HCT116 (cell line): ENCODE results near the gene UCKL1. TPM values are rescaled to one million over a fixed set of nuclear protein-coding genes. Genes with fewer than 3 reads are reported as not detected.

ENCODE experiments used
- ATAC-seq: fragments of 200-7000 bp; cut with Tn5 transposase; 2 replicates; pipeline ENCODE4 v1.9.1; 2020; ENCODE audit warnings: mild to moderate bottlenecking, moderate library complexity
- BruUV-seq: library from RNA; stranded (reverse); fragments of 400-500 nt; replicated peaks from 2 replicates; lab custom pipeline; 2021; lab: Mats Ljungman, UMichigan
- CTCF ChIA-PET: fragments of 300-600 bp; sonication (Branson Sonifier 250); formaldehyde crosslinking; loops from one replicate; lab custom pipeline; 2021; ENCODE audit warnings: antibody characterized with exemption; lab: Charles Lee
- POLR2A ChIA-PET: fragments of 300-600, 350-600 bp; sonication (Branson Sonifier 250); formaldehyde crosslinking; loops from one replicate; lab custom pipeline; 2021; ENCODE audit warnings: antibody characterized with exemption; lab: Charles Lee
- RAD21 ChIA-PET, 2 experiments: fragments of 300-600 bp; sonication (Branson Sonifier 250); formaldehyde crosslinking; loops; one replicate each; lab custom pipeline; 2023; ENCODE audit warnings: low total read pairs in 2 of 2; ENCODE audit not compliant: uncharacterized antibody in 2 of 2, unreplicated experiment in 2 of 2, low non-redundant PET in 1 of 2; lab: Charles Lee
- DNase-seq: peaks from one replicate; pipeline ENCODE4 v3.0.0-alpha.2; 2010; ENCODE audit warnings: low read depth, low spot score
- H2AFZ ChIP-seq: fragments of 200-600 bp; shearing (Covaris generic), sonication (generic); 2 replicates; pipeline ENCODE4 v1.6.1; 2017; ENCODE audit warnings: low read depth, mixed run types, mixed read lengths, antibody characterized with exemption, low read length; ENCODE audit not compliant: poor library complexity, severe bottlenecking
- H3K27ac ChIP-seq: 2 replicates; pipeline ENCODE4 v1.5.1; 2012; ENCODE audit warnings: low read depth, low read length
- H3K27me3 ChIP-seq: fragments of 200-600 bp; sonication (generic); 2 replicates; pipeline ENCODE4 v1.6.1; 2016; ENCODE audit warnings: mixed run types, low read length, mixed read lengths; ENCODE audit not compliant: insufficient read depth
- H3K36me3 ChIP-seq, 2 experiments: fragments of 200-500 bp in 1 of 2; fragments of 200-600 bp in 1 of 2; sonication (Bioruptor generic) in 1 of 2; sonication (generic) in 1 of 2; 2 replicates each; pipeline versions ENCODE4 v1.5.1 to v1.6.1; 2014 to 2016; ENCODE audit warnings: low read length in 2 of 2, inconsistent platforms in 1 of 2, mixed read lengths in 1 of 2, mixed run types in 1 of 2; ENCODE audit not compliant: insufficient read depth in 2 of 2, control insufficient read depth in 1 of 2
- H3K4me1 ChIP-seq, 2 experiments: fragments of 200-600 bp in 1 of 2; sonication (generic) in 1 of 2; 2 replicates each; pipeline versions ENCODE4 v1.5.1 to v1.6.1; 2012 to 2017; ENCODE audit warnings: low read length in 2 of 2, inconsistent platforms in 1 of 2, mild to moderate bottlenecking in 1 of 2, mixed read lengths in 1 of 2, mixed run types in 1 of 2, moderate library complexity in 1 of 2; ENCODE audit not compliant: insufficient read depth in 2 of 2, control insufficient read depth in 1 of 2
- H3K4me2 ChIP-seq: fragments of 200-600 bp; sonication (generic); 2 replicates; pipeline ENCODE4 v1.6.1; 2017; ENCODE audit warnings: mixed run types, low read length, mixed read lengths
- H3K4me3 ChIP-seq, 2 experiments: fragments of 200-600 bp in 1 of 2; sonication (generic) in 1 of 2; replicated peaks in 1 of 2; 2 replicates each; pipeline ENCODE4 v1.5.1; 2011 to 2016; ENCODE audit warnings: low read length in 2 of 2, control low read depth in 1 of 2, low read depth in 1 of 2, mild to moderate bottlenecking in 1 of 2, mixed read lengths in 1 of 2, mixed run types in 1 of 2
- H3K79me2 ChIP-seq: fragments of 200-600 bp; sonication (generic); 2 replicates; pipeline ENCODE4 v1.6.1; 2017; ENCODE audit warnings: mild to moderate bottlenecking, mixed run types, low read length, moderate library complexity, mixed read lengths; ENCODE audit not compliant: insufficient read depth
- H3K9ac ChIP-seq: fragments of 200-600 bp; sonication (generic); 2 replicates; pipeline ENCODE4 v1.6.1; 2016; ENCODE audit warnings: low read length, mixed read lengths
- H3K9me2 ChIP-seq: fragments of 200-600 bp; sonication (generic), shearing (Covaris generic); 2 replicates; pipeline ENCODE4 v1.6.1; 2017; ENCODE audit warnings: mixed run types, mild to moderate bottlenecking, moderate library complexity; ENCODE audit not compliant: insufficient read depth
- H3K9me3 ChIP-seq, 2 experiments: fragments of 200-500 bp in 1 of 2; fragments of 200-600 bp in 1 of 2; sonication (Bioruptor generic) in 1 of 2; sonication (generic) in 1 of 2; 2 replicates each; pipeline ENCODE4 v1.6.1; 2014 to 2017; ENCODE audit warnings: low read length in 2 of 2, mixed read lengths in 2 of 2, inconsistent platforms in 1 of 2, low read depth in 1 of 2, mild to moderate bottlenecking in 1 of 2, mixed run types in 1 of 2, moderate library complexity in 1 of 2; ENCODE audit not compliant: control insufficient read depth in 1 of 2, insufficient read depth in 1 of 2
- H4K20me1 ChIP-seq: fragments of 200-600 bp; sonication (generic), shearing (Covaris generic); 2 replicates; pipeline ENCODE4 v1.6.1; 2017; ENCODE audit warnings: mixed run types, mild to moderate bottlenecking, moderate library complexity; ENCODE audit not compliant: insufficient read depth
- ATF3 ChIP-seq: IDR thresholded peaks from 2 replicates; pipeline ENCODE4 v1.6.1; 2012
- CTCF ChIP-seq, 3 experiments: fragments of 200-600 bp in 1 of 3; sonication (generic) in 1 of 3; IDR thresholded peaks in 2 of 3; conservative IDR thresholded peaks in 1 of 3; 2 replicates each; pipeline ENCODE4 v1.5.1; 2012 to 2017; ENCODE audit warnings: low read depth in 2 of 3, low read length in 2 of 3, antibody characterized with exemption in 1 of 3, borderline replicate concordance in 1 of 3, control low read depth in 1 of 3, mild to moderate bottlenecking in 1 of 3, mixed read lengths in 1 of 3, mixed run types in 1 of 3, moderate library complexity in 1 of 3; ENCODE audit not compliant: insufficient read depth in 1 of 3
- EZH2 ChIP-seq: fragments of 200-600 bp; sonication (generic); IDR thresholded peaks from 2 replicates; pipeline ENCODE4 v1.6.1; 2017; ENCODE audit warnings: antibody characterized with exemption, mixed run types
- POLR2AphosphoS5 ChIP-seq: IDR thresholded peaks from 2 replicates; pipeline ENCODE4 v1.6.1; 2011; ENCODE audit warnings: mild to moderate bottlenecking, low read depth, low read length, moderate library complexity
- SIN3A ChIP-seq: IDR thresholded peaks from 2 replicates; pipeline ENCODE4 v1.6.1; 2012; ENCODE audit warnings: low read depth
- YY1 ChIP-seq: IDR thresholded peaks from 2 replicates; pipeline ENCODE4 v1.6.1; 2011; ENCODE audit warnings: low read length, low read depth, moderate library complexity, mild to moderate bottlenecking; ENCODE audit not compliant: insufficient replicate concordance; ENCODE audit errors: extremely low read depth
- intact Hi-C: fragments of 100-400 bp; cut with micrococcal nuclease; formaldehyde crosslinking; loops from 2 replicates; pipeline ENCODE4 v1.10.0; 2022
- total RNA-seq: library from RNA; stranded (reverse); gene quantifications from one replicate; pipeline ENCODE4 v1.2.1, GENCODE V29; 2021; ENCODE audit not compliant: unreplicated experiment

Gene UCKL1
- total RNA-seq, 1 experiment from 2014 or later = 54.2 TPM

GRCh38 chr20:63973636-63974401, 17.6 kb upstream of the UCKL1 start:
- H3K36me3 ChIP-seq = no peaks in the 10 kb centered on the region
- POLR2A ChIA-PET = interaction anchor here (0.6 to 1.1 kb wide), 5 partner anchors 35 to 435 kb away, joined by 3 to 4 read pairs (median 3); partner anchors contain the start of gene TPD52L2
- H3K27ac ChIP-seq = peak overlapping the region; percentile 31; the same call in 1 of the 2 replicates

More at GRCh38 chr20:63973636-63974401, 17.6 kb upstream of the UCKL1 start:
- CTCF ChIA-PET = interaction anchor here (0.6 to 2.1 kb wide), 13 partner anchors 16 to 751 kb away, joined by 3 to 30 read pairs (median 5); partner anchors contain the start of genes ARFRP1, PPDPF, PTK6 and TPD52L2
- Histone ChIP-seq H3K4me3 (peak overlapping the region; percentile 43 to 55), H2AFZ (no peak overlapping the region), H3K9me2 (no peaks in the 10 kb centered on the region), H3K79me2 (no peaks in the 10 kb centered on the region), H3K4me2 (peak overlapping the region; percentile 94), H4K20me1 (no peaks in the 10 kb centered on the region), H3K9ac (peak overlapping the region; percentile 62), H3K27me3 (no peaks in the 10 kb centered on the region), H3K4me1 (peaks cover 20 to 48% of the 10 kb centered on the region in 2 experiments), H3K9me3 (no peaks in the 10 kb centered on the region)
- DNase-seq (peak; percentile 62), ATAC-seq (peak; percentile 85)
- RAD21 ChIA-PET = interaction anchor here (0.6 to 1.2 kb wide), 5 partner anchors 18 to 478 kb away, joined by 3 to 4 read pairs (median 3); partner anchors contain the start of gene UCKL1 (in 1 of the 2)
- TF ChIP-seq CTCF (IDR thresholded peaks at IDR 0.05 in 2 of 3, conservative IDR thresholded peaks at IDR 0.05 in 1 of 3; ENCODE audit: borderline replicate concordance in 1 of 3, insufficient read depth in 1 of 3, low read depth in 2 of 3, low read length in 2 of 3) = peak in 2 of 3 experiments; percentile 95 to 97; a peak in 4 of 6 replicates
- peak; percentile 67 for TF ChIP-seq POLR2AphosphoS5
- TF ChIP-seq SIN3A = no peak
- no peak for TF ChIP-seq EZH2
- TF ChIP-seq YY1 = peak; percentile 14
- no peak for TF ChIP-seq ATF3
- BruUV-seq = no TSS peak
- intact Hi-C loops = loop anchor here (1.0 to 10.0 kb wide), 5 partner anchors 65 to 435 kb away; partner anchors contain the start of genes ABHD16B, ARFRP1 and TPD52L2
